ENCODE measurements around the gene PEX5.
"Not testable (repeated sequence)": the region's sequence is repeated elsewhere in the genome, so short reads cannot be mapped to it uniquely, and the experiment has no call there.

Gene PEX5

DNA sequence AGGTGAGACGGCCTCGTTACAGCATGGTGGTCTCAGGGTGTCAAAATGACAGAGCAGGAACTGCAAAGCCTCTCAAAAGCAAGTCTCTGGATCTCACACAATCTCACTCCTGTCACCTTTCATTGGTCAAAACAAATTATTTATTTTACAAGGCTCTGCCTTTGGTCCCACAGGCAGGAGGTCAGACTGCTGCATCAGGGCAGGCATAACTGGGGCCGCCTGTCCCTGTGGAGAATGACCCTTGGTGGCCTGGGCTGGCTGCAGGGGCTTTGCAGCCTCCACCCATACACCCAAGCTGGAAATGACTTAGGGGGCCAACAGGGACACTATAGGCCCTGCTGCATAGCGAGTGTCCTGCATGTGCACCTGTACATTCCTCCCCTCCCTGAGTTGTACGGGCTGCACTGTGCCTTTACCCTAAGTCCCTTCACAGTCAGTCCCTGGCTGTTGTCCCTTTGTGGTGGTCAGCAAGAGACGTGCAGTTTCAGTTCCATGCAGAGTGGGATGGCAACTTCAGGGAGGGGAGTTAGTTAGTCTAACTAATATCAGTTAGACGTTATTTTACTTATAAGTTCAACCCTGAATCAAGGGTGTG lies 28.1 kb downstream of the PEX5 start:
- DNase-seq (ENCODE audit: low read depth), result no peak

DNA sequence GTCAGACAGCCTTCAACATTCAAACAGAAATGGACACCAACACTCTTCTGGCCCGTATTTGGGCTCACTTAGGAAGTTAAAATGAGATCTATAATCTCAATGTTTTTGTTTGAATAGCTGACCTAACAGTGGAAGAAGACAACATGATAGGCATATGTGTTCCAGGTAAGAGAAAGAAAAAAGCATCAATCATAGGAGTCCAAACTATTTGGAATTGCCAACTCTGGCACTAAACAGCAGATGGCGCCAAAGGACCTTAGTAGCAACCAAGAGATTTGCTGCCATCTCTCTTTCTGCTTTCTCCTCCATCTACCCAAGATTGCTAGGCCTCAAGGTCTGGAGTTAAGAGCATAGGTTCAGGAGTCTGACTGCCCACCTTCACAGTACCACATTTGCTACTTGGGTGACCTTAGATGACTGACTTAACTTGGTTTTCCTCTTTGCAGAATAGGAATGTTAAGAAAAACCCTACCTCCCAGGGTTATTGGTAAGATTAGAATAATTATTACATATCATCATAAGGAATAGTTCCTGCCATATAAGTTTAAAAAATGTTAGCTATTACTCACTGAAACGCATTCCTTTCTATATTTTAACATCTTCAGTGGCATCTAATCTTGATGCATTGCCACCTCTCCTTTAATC lies 30.2 kb downstream of the PEX5 start:
- DNase-seq (ENCODE audit: low read depth), result no peak

DNA sequence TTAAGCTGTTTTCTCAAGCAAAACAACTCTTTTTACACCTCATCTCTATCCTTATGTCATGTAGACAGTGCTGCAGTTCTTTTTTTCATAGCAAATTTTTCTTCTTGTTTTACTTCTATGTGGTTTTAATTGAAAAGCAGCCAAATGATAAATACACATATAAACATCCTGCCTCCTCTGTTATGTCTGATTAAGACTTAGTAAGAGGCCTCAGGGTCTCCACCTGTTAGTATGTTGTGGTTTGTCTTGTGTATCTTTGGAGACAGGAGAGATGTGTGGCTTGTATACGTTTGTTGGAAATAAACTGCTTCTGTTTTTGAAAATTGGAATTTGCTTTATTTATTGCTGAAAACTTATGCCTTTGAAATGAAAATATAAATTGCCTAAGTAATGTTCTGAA lies 32.0 kb downstream of the PEX5 start:
- no peak for DNase-seq (ENCODE audit: low read depth)

DNA sequence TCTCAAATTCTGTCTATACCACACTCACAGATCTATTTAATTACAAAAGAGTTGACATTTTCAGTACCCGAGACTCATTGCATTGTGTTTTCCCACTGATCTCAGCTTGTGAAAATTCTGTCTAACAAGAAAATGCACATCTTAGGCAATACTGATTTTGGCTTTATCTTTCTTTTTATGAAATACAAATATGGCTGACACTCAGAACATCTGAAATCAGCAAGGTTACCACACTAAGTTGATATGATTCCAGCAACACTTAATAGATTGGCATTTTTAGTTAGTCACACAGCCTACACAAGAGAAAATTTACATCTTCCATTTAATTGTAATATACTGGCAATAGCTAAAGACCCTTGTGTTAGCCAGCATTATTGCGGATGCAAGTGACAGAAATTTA lies 40.3 kb downstream of the PEX5 start:
- DNase-seq (ENCODE audit: low read depth), result no peak

DNA sequence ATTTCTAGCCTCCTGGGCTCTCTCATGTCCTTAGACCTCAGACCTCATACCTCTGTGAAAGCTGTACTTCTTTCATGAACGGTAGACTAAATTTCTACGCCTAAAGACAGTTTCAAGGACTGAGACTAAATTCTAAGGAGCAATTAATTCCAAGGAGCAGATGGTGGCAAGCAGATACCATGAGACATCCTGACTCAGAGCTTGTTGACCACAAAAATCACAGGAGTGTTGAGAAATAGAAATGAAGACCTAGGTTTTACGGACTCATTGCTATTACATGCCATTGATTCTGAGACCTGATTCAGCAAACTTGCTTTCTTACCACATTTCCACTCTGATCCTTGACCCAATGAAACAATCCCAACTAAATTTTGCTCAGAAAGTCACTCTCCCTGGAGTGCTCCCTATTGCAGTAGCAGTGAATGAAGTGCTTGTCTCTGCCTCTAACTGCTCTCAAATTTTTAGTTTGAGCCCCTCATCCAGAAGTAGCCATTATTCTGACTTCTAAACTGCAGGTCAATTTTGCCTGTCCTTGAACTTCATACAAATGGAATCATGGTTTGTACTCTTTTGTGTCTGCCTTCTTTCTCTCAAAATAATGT lies 52.0 kb downstream of the PEX5 start:
- DNase-seq (ENCODE audit: low read depth), result peak; percentile 60

DNA sequence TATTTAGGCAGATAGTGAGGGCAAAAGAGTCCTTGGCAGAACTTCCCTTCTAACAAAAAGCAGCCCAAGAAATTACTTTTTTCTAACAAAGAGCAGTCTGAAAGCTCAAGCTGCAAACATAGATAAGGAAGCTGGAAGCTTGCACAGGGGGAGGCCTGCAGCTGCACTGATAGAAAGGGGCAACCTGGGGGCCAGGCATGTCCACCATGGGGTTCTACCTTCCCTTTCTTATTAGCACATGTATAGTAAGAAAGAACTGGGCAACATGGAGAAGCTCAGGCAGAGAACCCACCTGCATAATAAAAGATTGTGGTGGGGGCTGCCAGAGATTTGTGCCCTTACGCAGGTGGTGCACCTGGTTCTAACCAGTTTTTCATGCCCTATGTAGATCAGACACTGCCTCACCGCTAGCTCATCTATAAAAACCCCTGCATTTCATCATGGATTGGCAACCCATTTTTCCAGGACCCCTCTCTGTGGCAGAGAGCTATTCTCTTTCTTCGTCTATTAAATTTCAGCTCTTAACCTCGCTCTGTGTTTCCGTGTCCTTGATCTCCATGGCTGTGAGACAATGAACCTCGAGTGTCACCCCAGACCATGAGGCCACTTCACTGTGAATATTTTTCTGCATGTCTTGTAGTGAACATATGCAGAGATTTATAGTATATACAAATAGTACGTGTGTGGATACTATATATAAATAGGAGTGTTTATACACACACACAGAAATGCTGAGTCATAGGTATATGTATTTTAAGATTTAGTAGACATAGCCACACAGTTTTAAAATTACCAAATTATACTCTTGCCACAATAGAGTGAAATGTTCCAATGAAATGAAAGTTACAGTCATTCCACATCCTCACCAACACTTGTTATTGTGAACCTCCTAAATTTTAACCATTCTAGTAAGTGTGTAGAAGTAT lies 53.0 kb downstream of the PEX5 start:
- no peak for DNase-seq (ENCODE audit: low read depth)

DNA sequence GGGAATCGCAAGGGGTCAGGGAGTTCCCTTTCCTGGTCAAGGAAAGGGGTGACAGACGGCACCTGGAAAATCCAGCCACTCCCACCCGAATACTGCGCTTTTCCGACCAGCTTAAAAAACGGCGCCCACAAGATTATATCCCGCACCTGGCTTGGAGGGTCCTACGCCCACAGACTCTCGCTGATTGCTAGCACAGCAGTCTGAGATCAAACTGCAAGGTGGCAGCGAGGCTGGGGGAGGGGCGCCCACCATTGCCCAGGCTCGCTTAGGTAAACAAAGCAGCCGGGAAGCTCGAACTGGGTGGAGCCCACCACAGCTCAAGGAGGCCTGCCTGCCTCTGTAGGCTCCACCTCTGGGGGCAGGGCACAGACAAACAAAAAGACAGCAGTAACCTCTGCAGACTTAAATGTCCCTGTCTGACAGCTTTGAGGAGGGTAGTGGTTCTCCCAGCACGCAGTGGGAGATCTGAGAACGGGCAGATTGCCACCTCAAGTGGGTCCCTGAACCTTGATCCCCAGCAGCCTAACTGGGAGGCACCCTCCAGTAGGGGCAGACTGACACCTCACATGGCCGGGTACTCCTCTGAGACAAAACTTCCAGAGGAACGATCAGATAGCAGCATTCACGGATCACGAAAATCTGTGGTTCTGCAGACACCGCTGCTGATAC lies 62.0 kb downstream of the PEX5 start:
- DNase-seq (ENCODE audit: low read depth), result not testable (repeated sequence)

DNA sequence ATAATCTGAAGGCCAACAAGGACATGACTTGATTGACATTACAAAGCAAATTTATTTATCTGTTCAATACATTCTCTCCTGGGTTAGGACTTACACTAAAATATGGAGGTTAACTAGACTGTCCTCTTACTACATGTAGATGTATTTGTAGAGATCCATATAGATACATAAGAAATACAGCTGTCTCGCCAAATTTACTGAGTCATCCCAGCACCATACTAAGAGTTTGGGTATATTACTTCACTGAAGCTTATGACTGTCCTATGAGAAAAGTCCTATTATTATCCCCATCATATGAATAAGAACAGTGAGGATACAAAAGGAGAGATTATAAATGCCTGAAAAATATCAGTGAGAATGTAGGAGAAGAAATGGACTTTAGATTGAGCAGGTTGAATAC lies 69.6 kb downstream of the PEX5 start:
- DNase-seq (ENCODE audit: low read depth), result no peak
